Epidermal melanocyte (primary cell): Measurements from ENCODE around the gene FRRS1L.
"Not testable (repeated sequence)": the region's sequence is repeated elsewhere in the genome, so short reads cannot be mapped to it uniquely, and the experiment has no call there.

Experiments
- DNase-seq: peaks from one replicate; pipeline ENCODE4 v3.0.0; 2011; ENCODE audit warnings: low spot score; ENCODE audit not compliant: insufficient read length

The FRRS1L gene

GRCh38 chr9:109133533-109133932 lies 33.5 kb downstream of the FRRS1L start:
- no peak for DNase-seq

- DNase-seq: no peak
Observed at GRCh38 chr9:109132567-109133021, 34.5 kb downstream of the FRRS1L start.

GRCh38 chr9:109129470-109130197 lies 37.4 kb downstream of the FRRS1L start:
- DNase-seq: no peak

GRCh38 chr9:109126671-109127070 lies 40.4 kb downstream of the FRRS1L start:
- not testable (repeated sequence) for DNase-seq

- no peak for DNase-seq
Observed at GRCh38 chr9:109124121-109124520, 42.9 kb downstream of the FRRS1L start.

- no peak for DNase-seq
Observed at GRCh38 chr9:109122726-109123621, 44.1 kb downstream of the FRRS1L start.

GRCh38 chr9:109121232-109121796 lies 45.7 kb downstream of the FRRS1L start:
- DNase-seq: no peak

- no peak for DNase-seq
Observed at GRCh38 chr9:109120204-109120789, 46.8 kb downstream of the FRRS1L start.

- peak; percentile 94 for DNase-seq
Observed at GRCh38 chr9:109119439-109120203, 47.4 kb downstream of the FRRS1L start, which contains the start of gene TMEM245. Gene TMEM245, minus strand, starts transcription at chr9:109119947. Its CDS starts 34 bp downstream, at chr9:109119913.

GRCh38 chr9:109118808-109119438 lies 48.1 kb downstream of the FRRS1L start:
- no peak for DNase-seq

- DNase-seq: no peak
Observed at GRCh38 chr9:109117856-109118807, 48.9 kb downstream of the FRRS1L start.

GRCh38 chr9:109115931-109116526 lies 51.0 kb downstream of the FRRS1L start:
- DNase-seq: no peak

GRCh38 chr9:109114670-109115069 lies 52.4 kb downstream of the FRRS1L start:
- no peak for DNase-seq

GRCh38 chr9:109113892-109114609 lies 53.0 kb downstream of the FRRS1L start:
- DNase-seq: no peak

- no peak for DNase-seq
Observed at GRCh38 chr9:109113254-109113653, 53.8 kb downstream of the FRRS1L start.

- no peak for DNase-seq
Observed at GRCh38 chr9:109110329-109111021, 56.6 kb downstream of the FRRS1L start.

GRCh38 chr9:109109967-109110328 lies 57.1 kb downstream of the FRRS1L start:
- no peak for DNase-seq

GRCh38 chr9:109108318-109108717 lies 58.7 kb downstream of the FRRS1L start:
- DNase-seq: no peak
